BE2C (cell line): ENCODE measurements around the gene UNC5B.
A peak's percentile ranks its signal among the peaks of the same experiment; 100 is the strongest.

Source experiments
- DNase-seq: peaks from one replicate; pipeline ENCODE4 v3.0.0-alpha.2; 2020
- H3K27me3 ChIP-seq: fragments of 250-450 bp; sonication (Bioruptor Pico); 2 replicates; pipeline ENCODE4 v1.5.1; 2020; ENCODE audit warnings: mild to moderate bottlenecking
- H3K36me3 ChIP-seq: fragments of 250-450 bp; sonication (Bioruptor Pico); 2 replicates; pipeline ENCODE4 v1.5.1; 2020; ENCODE audit warnings: mild to moderate bottlenecking
- H3K4me1 ChIP-seq: fragments of 250-450 bp; sonication (Bioruptor Pico); 2 replicates; pipeline ENCODE4 v1.5.1; 2020
- H3K4me3 ChIP-seq: 2 replicates; pipeline ENCODE4 v1.5.1; 2011; ENCODE audit warnings: low read depth, low read length
- H3K9me3 ChIP-seq: fragments of 250-450 bp; sonication (Bioruptor Pico); 2 replicates; pipeline ENCODE4 v1.5.1; 2020
- TF ChIP-seq, protein P1 (sequence below): IDR thresholded peaks from 2 replicates; pipeline ENCODE4 v1.5.1; 2012; ENCODE audit warnings: mild to moderate bottlenecking, low read depth, low read length

Gene UNC5B

DNA sequence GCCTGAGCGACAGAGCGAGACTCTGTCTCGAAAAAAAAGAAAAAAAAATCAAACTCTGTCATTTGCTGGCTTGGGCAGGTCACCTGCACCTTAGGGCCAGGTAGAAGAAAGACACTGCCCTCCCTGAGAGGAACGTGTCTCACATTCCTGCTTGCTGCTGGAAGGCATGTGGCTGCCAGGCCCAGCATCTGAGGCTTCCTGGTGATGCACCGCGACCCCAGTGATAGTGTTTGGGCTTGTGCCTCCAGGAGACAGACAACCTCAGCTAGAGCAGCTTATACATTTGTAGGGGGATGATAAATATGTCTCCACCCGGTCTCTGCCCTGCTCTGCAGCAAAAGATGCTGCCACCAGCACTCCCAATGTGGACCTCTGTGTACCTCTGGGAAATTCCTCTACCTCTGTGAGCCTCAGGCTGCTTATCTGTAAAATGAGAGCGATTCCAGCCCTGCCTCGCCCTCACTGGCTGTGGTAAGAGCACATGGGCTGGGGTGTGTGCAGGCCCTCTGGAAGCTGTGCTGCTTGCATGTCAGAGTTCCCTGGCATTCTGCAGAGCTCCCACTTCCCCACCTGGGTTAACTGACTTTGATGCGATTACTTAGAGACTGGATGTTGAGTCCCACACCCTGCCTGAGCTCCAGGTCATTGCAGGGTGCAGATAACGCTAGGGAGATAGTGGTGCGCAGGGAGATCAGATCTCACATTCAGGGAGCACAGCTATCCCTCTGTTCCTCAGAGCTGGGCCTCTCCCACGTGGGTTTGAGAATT, 126.5 kb downstream of the UNC5B start:
- Histone ChIP-seq H3K27me3 (no peaks in the 10 kb centered on the region), H3K36me3 (no peaks in the 10 kb centered on the region), H3K4me3 (no peak overlapping the region), H3K9me3 (no peaks in the 10 kb centered on the region), H3K4me1 (peaks cover 6% of the 10 kb centered on the region)
- peak; percentile 31 for DNase-seq
- TF ChIP-seq, protein P1, sequence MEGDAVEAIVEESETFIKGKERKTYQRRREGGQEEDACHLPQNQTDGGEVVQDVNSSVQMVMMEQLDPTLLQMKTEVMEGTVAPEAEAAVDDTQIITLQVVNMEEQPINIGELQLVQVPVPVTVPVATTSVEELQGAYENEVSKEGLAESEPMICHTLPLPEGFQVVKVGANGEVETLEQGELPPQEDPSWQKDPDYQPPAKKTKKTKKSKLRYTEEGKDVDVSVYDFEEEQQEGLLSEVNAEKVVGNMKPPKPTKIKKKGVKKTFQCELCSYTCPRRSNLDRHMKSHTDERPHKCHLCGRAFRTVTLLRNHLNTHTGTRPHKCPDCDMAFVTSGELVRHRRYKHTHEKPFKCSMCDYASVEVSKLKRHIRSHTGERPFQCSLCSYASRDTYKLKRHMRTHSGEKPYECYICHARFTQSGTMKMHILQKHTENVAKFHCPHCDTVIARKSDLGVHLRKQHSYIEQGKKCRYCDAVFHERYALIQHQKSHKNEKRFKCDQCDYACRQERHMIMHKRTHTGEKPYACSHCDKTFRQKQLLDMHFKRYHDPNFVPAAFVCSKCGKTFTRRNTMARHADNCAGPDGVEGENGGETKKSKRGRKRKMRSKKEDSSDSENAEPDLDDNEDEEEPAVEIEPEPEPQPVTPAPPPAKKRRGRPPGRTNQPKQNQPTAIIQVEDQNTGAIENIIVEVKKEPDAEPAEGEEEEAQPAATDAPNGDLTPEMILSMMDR = no peak

DNA sequence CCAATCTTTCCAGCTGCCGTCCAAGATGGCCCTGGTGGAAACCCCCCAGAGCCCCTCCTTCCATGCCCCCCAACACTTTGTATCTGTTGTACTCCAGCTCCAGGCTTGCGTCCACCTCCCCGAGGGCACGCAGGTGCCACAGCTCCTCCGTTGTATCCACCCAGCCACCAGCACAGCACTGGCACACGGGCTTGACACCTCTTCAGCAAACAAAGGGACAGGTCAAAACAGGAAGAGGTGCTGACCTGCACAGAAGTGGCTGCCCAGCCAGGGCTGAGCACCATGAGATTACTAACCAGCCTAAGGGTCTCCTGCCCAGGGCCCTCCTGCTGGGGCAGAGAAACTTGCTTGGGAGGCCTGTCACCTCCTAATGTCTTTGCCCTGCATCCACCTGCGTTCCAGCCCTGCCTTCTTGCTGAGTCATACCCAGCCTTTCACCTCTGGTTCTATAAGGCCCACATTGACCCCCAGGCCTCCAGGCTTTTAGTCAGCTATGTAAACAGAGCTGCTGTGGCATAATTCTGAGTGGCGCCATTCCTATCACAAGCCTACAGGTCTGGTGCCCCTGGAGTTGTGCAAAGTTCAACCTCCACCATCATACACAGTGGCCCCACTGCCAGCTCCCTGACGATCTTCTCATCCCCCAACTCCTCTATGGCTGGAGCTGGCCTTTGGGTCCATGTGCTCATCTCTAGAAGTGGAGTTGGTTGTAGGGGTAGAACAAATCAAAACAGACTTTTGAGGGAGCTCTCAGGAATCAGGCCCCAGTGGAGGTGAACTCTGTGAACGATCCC, 127.6 kb downstream of the UNC5B start:
- H3K4me1 ChIP-seq = peaks cover 6% of the 10 kb centered on the region
- H3K36me3 ChIP-seq = no peaks in the 10 kb centered on the region
- H3K27me3 ChIP-seq = no peaks in the 10 kb centered on the region
- no peaks in the 10 kb centered on the region for H3K9me3 ChIP-seq
- TF ChIP-seq, protein P1 = no peak
- H3K4me3 ChIP-seq = no peak overlapping the region
- DNase-seq = no peak

- Histone ChIP-seq H3K36me3 (no peaks in the 10 kb centered on the region), H3K4me3 (no peak overlapping the region), H3K9me3 (no peaks in the 10 kb centered on the region), H3K27me3 (no peaks in the 10 kb centered on the region), H3K4me1 (peaks cover 6% of the 10 kb centered on the region)
- no peak for DNase-seq
- TF ChIP-seq, protein P1 = no peak
Observed at GRCh38 chr10:71342573-71343391, 130.4 kb downstream of the UNC5B start.

GRCh38 chr10:71343392-71343773, 131.0 kb downstream of the UNC5B start:
- no peak for DNase-seq
- TF ChIP-seq, protein P1 = no peak
- no peaks in the 10 kb centered on the region for H3K9me3 ChIP-seq
- H3K4me3 ChIP-seq = no peak overlapping the region
- H3K27me3 ChIP-seq = no peaks in the 10 kb centered on the region
- no peaks in the 10 kb centered on the region for H3K36me3 ChIP-seq
- H3K4me1 ChIP-seq = peaks cover 6% of the 10 kb centered on the region

DNA sequence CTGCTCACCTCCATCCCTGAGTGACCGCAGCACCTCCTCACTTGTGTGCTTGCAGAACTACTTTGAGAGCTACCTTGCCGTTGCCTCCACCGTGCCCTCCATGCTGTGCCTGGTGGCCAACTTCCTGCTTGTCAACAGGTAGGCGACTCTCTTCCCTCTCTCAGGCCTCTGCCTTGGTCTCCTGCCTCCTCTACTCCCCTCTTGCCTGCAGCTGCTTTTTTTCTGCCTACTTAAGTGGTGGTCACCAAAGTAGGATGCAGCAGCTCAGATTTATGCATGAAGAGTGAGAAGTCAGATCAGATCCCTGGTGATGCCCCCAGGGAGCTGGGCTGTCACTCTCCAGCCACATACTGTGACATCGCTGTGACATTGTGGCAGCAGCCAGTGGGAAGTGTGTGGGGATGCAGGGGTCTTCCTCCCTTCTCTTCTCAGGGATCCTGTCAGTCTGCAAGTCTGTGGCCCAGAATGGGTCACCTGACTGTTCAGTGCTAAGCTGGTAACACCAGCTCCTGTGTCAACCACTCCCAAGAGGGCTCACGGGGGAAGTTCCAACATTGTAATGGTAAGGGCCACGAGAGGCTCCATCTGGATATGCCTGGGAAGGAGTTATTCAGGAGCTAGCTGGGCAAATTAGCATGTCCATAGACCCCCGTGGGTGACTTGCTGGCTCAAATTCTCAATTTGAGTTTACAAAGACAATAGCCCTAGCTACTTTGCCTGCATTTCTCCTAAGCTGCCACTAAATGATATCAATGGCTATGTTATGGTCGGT, 132.0 kb downstream of the UNC5B start:
- no peaks in the 10 kb centered on the region for H3K27me3 ChIP-seq
- TF ChIP-seq, protein P1 = no peak
- H3K36me3 ChIP-seq = no peaks in the 10 kb centered on the region
- H3K4me1 ChIP-seq = peaks cover under 1% of the 10 kb centered on the region
- H3K9me3 ChIP-seq = no peaks in the 10 kb centered on the region
- no peak overlapping the region for H3K4me3 ChIP-seq
- no peak for DNase-seq
